HG03103 (cell line): Measurements from ENCODE around the gene CILP2.

Source experiments
- ATAC-seq: cut with Tn5 transposase; IDR thresholded peaks from one replicate; pipeline ENCODE4 v1.9.1; 2021; ENCODE audit warnings: low read depth; ENCODE audit not compliant: unreplicated experiment

CILP2 gene

DNA sequence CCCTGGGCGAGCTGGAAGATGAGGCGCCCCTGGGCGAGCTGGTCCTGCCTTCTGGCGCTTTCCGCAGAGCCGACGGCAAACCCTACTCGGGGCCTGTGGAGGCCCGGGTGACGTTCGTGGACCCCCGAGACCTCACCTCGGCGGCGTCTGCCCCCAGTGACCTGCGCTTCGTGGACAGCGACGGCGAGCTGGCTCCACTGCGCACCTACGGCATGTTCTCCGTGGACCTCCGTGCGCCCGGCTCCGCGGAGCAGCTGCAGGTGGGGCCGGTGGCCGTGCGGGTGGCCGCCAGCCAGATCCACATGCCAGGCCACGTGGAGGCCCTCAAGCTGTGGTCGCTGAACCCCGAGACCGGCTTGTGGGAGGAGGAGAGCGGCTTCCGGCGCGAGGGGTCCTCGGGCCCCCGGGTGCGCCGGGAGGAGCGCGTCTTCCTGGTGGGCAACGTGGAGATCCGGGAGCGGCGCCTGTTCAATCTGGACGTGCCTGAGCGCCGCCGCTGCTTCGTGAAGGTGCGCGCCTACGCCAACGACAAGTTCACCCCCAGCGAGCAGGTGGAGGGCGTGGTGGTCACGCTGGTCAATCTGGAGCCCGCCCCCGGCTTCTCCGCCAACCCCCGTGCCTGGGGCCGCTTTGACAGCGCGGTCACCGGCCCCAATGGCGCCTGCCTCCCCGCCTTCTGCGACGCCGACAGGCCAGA is 6.3 kb downstream of the CILP2 start:
- no peak for ATAC-seq

DNA sequence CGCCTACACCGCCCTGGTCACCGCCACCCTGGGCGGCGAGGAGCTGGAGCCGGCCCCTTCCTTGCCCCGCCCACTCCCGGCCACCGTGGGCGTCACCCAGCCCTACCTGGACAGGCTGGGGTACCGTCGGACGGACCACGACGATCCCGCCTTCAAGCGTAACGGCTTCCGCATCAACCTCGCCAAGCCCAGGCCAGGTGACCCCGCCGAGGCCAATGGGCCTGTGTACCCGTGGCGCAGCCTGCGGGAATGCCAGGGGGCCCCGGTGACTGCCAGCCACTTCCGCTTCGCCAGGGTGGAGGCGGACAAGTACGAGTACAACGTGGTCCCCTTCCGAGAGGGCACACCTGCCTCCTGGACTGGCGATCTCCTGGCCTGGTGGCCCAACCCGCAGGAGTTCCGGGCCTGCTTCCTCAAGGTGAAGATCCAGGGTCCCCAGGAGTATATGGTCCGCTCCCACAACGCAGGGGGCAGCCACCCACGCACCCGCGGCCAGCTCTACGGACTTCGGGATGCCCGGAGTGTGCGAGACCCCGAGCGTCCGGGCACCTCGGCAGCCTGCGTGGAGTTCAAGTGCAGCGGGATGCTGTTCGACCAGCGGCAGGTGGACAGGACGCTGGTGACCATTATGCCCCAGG is 7.0 kb downstream of the CILP2 start:
- ATAC-seq = no peak

DNA sequence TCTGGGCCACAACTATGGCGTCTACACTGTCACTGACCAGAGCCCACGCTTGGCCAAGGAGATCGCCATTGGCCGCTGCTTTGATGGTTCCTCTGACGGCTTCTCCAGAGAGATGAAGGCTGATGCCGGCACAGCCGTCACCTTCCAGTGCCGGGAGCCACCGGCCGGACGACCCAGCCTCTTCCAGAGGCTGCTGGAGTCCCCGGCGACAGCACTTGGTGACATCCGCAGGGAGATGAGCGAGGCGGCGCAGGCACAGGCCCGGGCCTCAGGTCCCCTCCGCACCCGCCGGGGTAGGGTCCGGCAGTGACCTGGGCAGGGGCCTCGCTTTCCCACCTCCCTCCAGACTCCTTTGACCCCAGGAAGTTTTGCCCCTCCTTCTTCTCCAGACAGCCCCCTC is 7.6 kb downstream of the CILP2 start:
- no peak for ATAC-seq

DNA sequence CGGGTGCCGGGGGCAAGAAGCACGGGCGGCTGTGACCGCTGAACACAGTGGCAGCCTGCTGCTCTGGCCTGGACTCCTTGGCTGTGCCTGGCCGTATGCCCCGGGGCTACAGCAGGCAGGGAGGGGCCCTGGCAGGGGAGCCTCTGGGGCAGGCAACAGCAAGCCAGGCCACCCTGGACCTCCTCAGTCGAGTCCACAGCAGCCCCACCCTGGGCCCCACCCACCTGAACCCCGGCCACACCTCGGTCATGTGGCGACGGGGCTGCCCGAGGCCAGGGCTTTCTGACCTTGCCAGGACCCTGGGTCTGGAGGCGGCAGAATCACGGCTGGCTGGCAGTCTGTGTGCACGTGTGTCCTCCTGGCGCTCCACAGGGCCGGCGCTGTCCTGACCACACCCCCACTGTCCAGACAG is 8.7 kb downstream of the CILP2 start:
- ATAC-seq = no peak

DNA sequence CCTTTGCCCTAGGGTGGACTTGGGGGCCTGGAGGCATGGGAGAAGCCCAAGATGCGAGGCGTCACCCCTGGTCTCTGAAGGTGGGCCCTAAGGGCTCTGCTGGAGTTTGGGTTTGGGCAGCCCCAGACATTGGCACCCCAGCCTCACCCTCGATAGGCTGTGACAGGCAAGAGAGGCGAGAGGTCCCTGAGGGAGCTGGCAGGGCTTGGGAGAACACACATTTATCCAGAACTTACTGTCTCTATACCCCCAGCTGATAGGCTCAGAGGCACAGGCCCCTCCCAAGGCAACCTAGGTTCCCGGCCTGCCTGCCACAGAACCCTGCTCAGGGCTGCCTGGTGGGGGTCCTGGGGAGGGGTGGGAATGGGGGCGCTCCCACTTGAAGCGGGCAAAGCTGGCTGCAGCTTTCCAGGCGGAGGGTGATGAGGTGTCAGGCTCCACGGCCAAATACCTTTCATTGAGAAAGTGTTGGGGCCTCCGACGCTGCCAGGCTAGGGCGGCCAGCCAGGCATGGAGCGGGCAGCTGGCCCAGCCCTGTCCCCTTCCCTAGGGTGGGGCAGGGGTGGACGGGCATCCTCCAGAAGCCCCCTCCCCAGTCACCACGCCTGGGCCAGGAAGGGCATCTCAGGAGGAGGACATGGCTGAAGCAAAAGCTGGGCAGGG is 9.7 kb downstream of the CILP2 start:
- no peak for ATAC-seq

DNA sequence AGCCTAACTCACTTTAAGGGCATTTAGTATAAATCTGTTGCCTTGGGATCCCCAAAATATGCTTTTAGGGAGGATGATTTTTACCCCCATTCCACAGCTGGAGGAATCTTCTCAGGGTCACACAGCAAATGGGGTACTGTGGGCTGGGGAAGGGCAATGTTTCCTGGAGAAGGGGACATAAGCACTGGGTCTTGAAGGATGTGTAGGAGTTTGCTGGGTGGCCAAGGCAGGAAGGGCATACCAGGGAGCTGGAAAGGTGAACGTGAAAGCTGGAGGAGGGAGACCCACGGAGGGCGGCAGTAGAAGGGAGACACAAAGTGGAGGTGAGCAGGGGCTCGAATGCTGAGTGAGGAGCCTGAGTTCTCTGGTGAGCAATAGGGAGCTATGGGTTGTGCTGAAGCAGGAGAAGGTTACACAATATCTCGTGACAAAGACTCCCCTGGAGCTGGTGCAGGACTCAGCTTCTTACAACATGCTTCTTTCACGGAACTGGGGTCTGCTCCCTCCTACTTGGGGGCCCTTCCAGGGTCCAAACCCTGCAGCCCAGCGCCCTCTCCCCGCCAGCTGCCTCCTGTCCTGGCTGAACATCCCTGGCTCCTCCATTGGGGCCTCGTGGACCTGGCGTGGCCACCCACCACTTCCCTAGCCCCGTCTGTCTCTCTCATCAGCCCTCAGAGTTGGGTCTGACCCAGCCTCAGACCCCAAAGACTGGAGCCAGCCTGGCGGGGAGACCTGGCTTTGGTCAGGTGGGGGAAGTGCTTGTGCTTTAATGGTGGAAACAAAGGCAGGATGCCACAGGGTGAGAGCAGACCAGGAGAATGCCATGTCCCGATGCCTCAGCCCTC is 11.1 kb downstream of the CILP2 start:
- ATAC-seq = no peak

DNA sequence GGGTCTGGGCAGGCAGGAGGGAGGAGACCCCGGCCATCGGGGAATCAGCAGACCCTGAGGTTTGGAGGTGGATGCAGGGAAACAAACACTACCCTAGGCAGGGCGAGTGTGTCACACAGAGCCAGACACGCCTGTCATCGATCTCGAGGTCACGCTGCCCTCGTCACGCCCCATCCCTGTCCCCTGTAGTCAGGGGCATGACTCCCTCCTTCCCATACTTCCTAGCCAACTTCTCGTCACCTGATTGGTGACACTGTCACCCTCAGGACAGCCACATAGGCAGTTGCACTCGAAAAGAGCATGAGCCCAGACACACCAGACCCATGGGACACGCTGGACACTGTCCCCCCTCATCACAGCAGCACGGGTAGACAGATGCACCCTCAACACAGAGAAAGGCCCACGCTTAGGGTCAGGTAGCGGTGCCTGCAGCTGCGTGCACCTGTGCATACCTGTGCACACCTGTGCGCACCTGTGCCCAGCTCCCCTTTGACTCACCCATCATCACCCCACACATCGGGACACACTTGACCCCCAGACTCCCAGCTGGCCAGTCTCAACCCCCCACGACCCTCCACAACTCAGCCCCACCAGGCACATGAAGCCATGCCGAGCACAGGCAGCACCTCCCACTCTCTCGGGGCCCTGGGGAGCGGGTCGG is 11.9 kb downstream of the CILP2 start:
- no peak for ATAC-seq

DNA sequence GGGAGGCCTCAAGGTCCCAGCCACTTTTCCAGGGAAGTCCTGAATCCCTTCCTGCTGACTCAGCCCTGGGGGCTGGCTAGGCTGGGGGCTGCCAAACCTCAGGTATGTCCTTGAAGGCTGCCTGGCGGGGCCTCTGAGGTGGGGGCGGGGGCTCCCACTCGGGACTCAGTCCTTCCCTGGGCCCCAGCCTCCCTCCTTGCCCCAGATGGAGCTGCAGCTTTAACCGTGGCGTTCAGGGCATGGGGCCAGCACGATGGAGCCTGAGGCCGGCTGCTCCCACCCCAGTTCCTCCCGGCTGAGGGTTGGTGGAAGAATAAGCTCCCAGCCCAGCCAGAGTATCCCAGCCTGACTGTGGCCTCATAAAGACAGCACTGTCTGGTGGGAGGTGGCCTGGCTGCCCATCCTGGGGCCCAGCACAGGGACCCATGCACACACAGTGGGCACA is 12.4 kb downstream of the CILP2 start:
- no peak for ATAC-seq

DNA sequence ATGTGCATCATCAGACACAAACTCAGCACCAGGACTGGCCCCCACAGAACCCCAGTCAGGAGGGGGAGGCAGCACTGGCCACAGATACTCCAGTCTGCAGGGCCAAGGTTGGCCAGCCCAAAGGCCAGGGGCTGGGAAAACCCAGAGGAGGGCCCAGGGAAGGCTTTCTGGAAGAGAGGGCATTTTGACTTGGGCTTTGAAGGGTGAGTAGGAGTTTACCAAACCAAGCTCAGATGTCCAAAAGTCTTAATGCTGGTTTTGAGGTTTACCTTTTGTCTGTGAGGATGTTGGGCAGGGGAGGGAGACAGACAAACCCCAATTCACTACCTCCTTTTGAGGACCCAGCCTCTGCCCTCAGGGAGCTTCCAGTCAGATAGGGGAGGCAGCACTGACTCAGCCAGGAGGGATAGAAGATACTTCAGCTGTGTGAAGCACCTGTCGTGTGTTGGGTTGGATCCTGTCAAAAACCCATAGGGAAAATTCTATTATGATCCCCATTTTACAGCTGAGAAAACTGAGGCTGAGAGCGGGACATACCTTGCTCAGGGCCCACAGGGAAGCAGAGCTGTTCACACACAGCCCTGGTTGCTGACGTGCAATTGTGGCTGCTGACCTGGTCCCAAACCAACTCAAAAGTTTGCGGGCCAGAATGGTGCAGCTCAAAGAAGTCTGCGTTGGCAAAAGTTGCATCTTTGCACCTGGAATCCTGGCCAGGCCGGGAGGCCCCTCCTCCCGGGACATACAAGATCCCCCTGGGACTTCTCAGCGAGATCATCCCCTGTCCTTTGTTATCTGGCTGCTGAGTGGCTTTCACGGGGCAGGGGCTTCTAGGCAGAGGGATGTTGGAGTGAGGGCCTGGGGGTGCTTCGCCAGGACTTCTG is 13.1 kb downstream of the CILP2 start:
- ATAC-seq = no peak

DNA sequence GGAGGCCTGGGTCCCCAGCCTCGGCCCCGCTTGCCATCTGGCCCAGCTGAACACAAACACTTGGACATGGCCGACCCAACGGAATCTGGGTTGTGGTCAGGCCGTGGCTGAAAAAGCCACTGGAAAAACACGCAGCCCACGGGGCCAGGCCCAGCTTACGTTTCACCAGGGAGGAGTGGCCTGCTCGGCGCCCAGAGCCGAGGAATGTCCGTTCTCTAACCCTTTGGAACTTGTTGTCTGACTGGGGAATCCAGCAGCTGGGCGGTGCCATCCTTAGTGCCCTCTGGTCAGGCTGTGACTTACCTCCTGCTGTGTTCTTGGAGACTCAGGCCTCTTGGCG is 13.8 kb downstream of the CILP2 start:
- ATAC-seq = no peak

DNA sequence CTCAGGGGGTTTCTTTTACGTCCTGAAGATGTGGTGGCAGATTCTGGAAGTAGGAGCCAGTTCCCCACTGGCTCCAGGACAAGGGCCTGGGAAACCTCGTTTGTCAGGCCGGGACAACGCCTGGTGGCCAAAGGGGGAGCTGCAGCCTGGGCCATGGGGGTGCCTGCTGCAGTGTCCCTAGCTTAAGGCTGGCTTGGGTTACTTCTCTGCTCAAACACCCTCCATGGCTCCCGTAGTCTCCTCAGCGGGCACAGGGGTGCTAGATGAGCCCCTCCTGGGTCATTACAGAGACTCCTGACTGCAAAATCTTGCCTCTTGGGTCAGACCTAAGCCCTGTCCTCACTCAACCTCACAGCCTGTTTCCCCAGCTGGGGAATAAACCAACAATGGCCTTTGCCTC is 14.7 kb downstream of the CILP2 start:
- ATAC-seq = no peak

DNA sequence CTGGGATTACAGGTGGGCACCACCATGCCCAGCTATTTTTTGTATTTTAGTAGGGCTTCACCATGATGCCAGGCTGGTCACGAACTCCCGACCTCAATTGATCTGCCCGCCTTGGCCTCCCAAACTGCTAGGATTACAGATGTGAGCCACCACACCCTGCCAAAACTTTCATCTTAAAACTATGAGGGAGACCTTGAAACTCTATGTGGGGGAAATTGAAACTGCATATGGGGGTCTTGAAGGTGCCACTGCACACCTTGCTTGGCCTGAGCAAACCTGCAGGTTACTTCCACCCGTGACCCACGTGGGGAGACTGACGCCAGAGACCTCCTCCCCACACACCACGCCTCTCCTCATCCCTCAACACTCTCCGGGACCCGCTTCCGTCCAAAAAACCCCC is 15.6 kb downstream of the CILP2 start:
- ATAC-seq = no peak

DNA sequence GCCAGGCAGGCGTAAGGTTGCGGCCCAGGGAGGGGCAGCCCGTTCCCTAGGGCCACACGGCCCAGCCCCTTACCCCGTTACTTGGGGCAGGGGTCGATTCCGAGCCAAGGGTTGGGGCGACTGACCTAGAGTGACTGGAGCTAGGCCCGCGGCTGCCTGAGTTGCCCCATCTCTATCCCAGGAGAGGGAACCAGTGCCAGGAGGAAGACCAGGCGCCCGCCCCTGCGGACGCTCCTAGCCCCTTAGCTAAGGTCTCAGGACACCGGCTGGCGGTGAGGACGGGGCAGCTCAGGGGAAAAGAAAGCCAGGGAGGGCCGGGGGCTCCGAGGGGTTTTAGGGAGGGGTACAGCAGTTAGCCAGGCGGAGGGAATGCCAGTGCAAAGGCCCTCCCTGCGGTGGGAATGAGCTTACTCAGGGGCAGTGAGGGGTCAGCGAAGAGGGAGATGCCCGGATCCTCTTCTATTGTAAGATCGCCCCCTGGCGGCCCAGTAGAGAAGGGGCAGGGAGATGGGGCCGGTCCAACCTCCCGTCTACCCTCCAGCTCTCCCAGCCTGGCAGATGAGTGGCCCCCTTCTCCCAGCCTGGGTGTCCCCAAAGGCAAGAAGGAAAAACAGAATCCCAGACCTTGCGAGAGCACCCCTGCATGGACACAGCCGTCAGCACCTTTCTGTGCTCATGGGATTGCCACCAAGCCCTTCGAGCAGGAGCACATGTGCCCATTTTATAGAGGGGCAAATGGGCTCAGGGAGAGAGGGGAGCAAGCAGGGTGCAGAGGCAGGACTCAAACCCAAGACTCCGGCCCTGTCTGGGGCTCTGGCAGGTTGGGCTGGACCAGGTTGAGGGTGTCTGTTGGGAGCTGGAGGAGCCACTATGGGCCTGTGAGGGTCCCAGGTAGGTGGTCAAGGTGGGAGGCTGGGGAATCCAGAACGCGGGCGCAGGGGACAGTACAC is 16.3 kb downstream of the CILP2 start:
- ATAC-seq = no peak

DNA sequence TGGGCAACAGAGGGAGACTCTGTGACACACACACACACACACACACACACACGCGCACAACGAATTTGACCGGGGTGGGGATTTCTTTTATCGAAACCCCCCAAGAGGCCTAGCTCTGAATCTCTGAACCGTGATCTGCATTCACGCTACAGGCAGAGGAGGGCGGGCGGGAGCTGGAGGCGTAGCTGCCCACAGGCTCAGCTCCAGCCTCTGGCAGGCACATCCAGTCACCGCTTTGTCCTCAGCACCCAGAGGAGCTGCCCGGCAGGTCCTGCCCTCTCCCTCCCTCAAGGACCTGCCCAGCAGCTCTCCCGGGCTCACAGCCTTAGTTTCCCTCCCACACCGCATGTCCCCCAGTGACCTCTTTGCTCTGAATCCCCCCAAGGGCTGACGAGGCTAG is 20.0 kb downstream of the CILP2 start:
- no peak for ATAC-seq

DNA sequence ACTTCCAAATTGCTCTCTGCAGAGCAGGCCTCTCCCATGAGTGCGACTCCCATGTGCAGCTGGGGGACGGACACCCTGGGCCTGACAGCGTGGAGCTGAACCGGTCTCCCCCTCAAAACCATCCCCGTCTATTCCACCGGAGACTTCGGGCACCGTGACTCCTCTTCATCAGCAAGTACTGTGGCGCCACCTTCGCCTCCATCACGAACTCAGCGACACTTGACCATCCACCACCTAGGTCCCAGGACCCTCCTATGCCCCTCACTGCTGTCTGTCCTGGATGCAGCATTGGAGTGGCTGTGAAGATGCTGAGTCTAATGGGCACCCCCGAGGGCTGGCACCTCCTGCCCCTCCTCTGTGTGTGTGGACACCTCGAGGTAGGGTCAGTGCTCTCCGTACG is 20.6 kb downstream of the CILP2 start:
- ATAC-seq = no peak

DNA sequence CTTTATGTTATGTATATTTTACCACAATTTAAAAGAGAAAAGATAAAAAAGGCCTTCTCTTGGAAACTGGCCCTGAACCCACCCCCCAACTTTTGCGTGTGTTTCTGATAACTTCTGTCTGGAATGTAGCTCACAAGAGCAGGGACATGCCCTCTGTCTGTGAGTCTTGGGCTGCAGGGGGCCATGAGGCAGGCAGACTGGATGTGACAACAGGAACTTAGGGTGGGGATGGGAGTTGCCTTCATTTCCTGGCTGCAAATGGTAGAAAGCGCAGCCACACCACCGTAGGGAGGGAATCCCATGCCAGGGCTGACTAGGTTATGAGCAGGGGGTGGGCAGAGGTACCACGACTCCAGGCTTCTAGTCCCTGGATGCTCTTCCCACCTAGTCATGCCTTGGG is 21.9 kb downstream of the CILP2 start:
- ATAC-seq = no peak

DNA sequence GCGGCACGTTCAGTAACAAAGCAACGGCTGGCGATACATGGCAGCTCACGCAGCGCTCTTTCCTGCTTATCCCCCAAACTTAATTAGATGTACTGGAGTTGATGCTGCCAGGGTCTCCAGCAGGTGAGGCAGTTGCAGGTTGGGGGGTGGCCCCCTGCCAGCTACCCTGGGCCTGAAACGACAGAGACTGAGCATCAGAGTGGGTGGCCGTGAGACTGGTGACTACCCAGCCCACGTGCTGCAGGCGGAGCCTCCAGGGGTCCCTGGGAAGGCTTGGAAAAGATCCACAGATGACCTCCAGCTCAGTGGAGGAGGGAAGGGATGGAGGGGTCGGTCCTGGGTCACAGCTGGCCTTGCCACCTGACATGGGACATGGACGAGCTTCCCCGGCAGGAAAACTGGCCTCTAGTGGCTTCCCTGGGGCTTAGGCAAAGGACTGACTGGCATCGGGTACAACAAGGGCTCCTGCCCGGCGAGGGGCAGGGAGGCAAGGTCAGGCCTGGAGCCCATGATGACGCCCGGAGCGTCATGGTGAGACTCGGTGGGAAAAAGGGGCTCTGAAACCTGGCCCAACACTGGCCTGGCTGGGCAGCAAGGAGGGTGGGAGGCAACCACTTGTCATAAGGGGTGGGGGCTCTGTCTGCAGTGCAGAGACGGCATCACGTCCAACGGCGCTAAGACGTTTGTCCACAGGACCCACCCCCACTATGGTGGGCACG is 24.0 kb downstream of the CILP2 start:
- ATAC-seq = no peak
